ENCODE results near the gene NAALADL1.

The NAALADL1 gene

GRCh38 chr11:65059959-65060824, 1.8 kb upstream of the NAALADL1 start:
- no peak for DNase-seq
- no peak overlapping the region for H3K4me3 ChIP-seq (ENCODE audit: low read depth, low read length)
- no peak overlapping the region for H3K27ac ChIP-seq
- H3K36me3 ChIP-seq (replicated peaks) = no peaks in the 10 kb centered on the region
- in situ Hi-C loops (cut with HindIII; ENCODE audit: low pct_ligation_motif_present, low sequenced_read_pairs) = no loop called here
- H3K27me3 ChIP-seq (replicated peaks) = no peaks in the 10 kb centered on the region
- no peak for TF ChIP-seq CTCF (IDR thresholded peaks at IDR 0.05; ENCODE audit: low read depth, low read length, missing control alignments)

- in situ Hi-C loops (cut with HindIII; ENCODE audit: low pct_ligation_motif_present, low sequenced_read_pairs) = no loop called here
- TF ChIP-seq CTCF (IDR thresholded peaks at IDR 0.05; ENCODE audit: low read depth, low read length, missing control alignments) = no peak
- H3K27ac ChIP-seq = no peak overlapping the region
- H3K27me3 ChIP-seq (replicated peaks) = no peaks in the 10 kb centered on the region
- no peak overlapping the region for H3K4me3 ChIP-seq (ENCODE audit: low read depth, low read length)
- no peak for DNase-seq
- no peaks in the 10 kb centered on the region for H3K36me3 ChIP-seq (replicated peaks)
Measured at GRCh38 chr11:65059523-65059922, 1.2 kb upstream of the NAALADL1 start.

- Histone ChIP-seq H3K27ac (no peak overlapping the region), H3K27me3 (replicated peaks) (no peaks in the 10 kb centered on the region), H3K4me3 (ENCODE audit: low read depth, low read length) (no peak overlapping the region), H3K36me3 (replicated peaks) (no peaks in the 10 kb centered on the region)
- in situ Hi-C loops (cut with HindIII; ENCODE audit: low pct_ligation_motif_present, low sequenced_read_pairs) = no loop called here
- no peak for DNase-seq
- TF ChIP-seq CTCF (IDR thresholded peaks at IDR 0.05; ENCODE audit: low read depth, low read length, missing control alignments) = no peak
Measured at GRCh38 chr11:65058012-65058411, 341 bp downstream of the NAALADL1 start.

GRCh38 chr11:65057526-65057925, 827 bp downstream of the NAALADL1 start:
- no peak overlapping the region for H3K4me3 ChIP-seq (ENCODE audit: low read depth, low read length)
- H3K27ac ChIP-seq = no peak overlapping the region
- in situ Hi-C loops (cut with HindIII; ENCODE audit: low pct_ligation_motif_present, low sequenced_read_pairs) = no loop called here

GRCh38 chr11:65056999-65057398, 1.4 kb downstream of the NAALADL1 start:
- H3K36me3 ChIP-seq (replicated peaks) = no peaks in the 10 kb centered on the region
- in situ Hi-C loops (cut with HindIII; ENCODE audit: low pct_ligation_motif_present, low sequenced_read_pairs) = no loop called here
- H3K4me3 ChIP-seq (ENCODE audit: low read depth, low read length) = no peak overlapping the region
- no peak for TF ChIP-seq CTCF (IDR thresholded peaks at IDR 0.05; ENCODE audit: low read depth, low read length, missing control alignments)
- DNase-seq = no peak
- no peaks in the 10 kb centered on the region for H3K27me3 ChIP-seq (replicated peaks)
- H3K27ac ChIP-seq = no peak overlapping the region

More at GRCh38 chr11:65057526-65057925, 827 bp downstream of the NAALADL1 start:
- no peaks in the 10 kb centered on the region for H3K36me3 ChIP-seq (replicated peaks)
- no peak for TF ChIP-seq CTCF (IDR thresholded peaks at IDR 0.05; ENCODE audit: low read depth, low read length, missing control alignments)
- DNase-seq = no peak
- H3K27me3 ChIP-seq (replicated peaks) = no peaks in the 10 kb centered on the region

All from brain microvascular endothelial cell (primary cell).